ENCODE measurements around the gene C11orf86.
A peak's percentile ranks its signal among the peaks of the same experiment; 100 is the strongest.
"Not testable (repeated sequence)": the region's sequence is repeated elsewhere in the genome, so short reads cannot be mapped to it uniquely, and the experiment has no call there.

C11orf86 gene

DNA sequence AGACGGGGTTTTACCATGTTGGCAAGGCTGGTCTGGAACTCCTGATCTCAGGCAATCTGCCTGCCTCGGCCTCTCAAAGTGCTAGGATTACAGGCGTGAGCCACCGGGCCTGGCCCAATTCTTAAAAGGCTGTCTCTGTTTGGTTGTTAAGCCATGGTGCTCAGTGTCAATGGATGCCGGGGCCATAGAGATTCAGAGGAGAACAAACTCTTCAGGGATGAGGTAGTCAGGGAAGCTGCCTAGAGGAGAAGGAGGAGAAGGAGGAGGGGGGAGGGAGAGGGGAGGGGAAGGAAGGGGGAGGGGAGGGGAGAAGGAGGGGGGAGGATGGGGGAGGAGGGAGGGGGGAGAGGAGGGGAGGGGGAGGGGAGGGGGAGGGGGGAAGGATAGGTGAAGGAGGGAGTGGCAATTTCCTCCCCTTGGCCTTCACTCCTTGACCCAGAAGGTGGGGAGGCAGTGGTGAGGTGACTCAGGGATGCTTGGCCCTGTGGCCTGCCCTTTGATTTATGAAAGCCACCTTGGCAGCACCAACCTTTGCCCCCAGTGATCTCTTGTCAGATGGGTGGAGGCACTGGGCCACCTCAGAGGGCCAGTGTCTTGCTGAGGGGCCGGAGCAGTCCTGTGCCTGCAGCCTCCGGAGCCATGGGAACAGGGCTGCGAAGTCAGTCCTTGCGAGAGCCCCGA lies at the start of gene C11orf86:
Gene C11orf86 (plus strand): TSS at position 581 of the 681 bp plus-strand sequence. CDS start 59 bp downstream, at position 640.
- no peak for DNase-seq

GRCh38 chr11:66929753-66930152 lies 45.4 kb upstream of the C11orf86 start:
- DNase-seq = no peak

- DNase-seq = no peak
These were observed 42.6 kb upstream of the C11orf86 start for GRCh38 chr11:66932543-66932942.

- no peak for DNase-seq
These were observed 41.6 kb upstream of the C11orf86 start for GRCh38 chr11:66933531-66933930.

- DNase-seq = no peak
These were observed 39.9 kb upstream of the C11orf86 start for GRCh38 chr11:66934950-66935779.

DNA sequence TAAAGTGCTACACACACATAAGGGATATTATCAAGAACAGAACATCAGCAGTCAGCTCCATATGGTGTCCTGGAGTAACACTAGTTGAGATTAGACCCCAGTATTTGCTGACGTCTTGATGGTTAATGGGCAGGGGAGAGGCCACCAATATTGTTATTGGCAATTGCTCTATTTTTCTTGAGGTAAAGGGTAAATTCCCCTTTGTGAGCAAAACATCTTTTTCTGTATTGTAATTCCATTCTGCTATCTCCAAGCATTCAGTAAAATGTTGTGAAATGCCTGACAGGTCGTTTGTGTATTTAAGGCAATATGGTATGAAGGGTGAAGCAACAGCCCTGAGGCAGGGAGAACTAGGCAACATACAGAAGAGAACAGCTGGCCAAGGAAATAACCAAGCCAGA lies 38.8 kb upstream of the C11orf86 start:
- no peak for DNase-seq

- DNase-seq = no peak
These were observed 37.8 kb upstream of the C11orf86 start for GRCh38 chr11:66937193-66937733.

GRCh38 chr11:66938582-66939135 lies 36.4 kb upstream of the C11orf86 start:
- DNase-seq = no peak

GRCh38 chr11:66950112-66950535 lies 25.0 kb upstream of the C11orf86 start:
- peak; percentile 17 for DNase-seq

GRCh38 chr11:66951135-66951534 lies 24.0 kb upstream of the C11orf86 start:
- DNase-seq = no peak

DNA sequence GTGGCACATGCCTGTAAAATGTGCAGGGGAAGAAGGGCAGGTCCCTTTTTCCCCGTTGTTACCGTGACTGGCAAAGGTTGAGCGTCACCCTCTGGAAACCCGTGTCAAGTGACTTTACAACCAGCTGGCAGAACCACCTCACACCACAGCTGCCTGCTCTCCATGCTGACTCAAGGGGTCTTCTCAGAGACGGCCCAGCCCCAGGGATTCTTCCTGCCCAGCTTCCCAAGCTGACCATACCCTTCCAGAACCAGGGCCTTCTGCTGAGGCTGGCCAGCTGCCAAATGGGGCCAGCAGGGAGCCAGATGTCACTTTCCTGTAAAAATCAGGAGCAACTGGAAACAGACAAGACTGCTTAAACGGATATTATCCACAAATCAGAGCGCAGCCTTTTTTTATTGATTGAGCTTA lies 23.2 kb upstream of the C11orf86 start:
- peak; percentile 85 for DNase-seq

GRCh38 chr11:66953081-66953833 lies 21.8 kb upstream of the C11orf86 start:
- no peak for DNase-seq

GRCh38 chr11:66956689-66957290 lies 18.3 kb upstream of the C11orf86 start:
- no peak for DNase-seq

GRCh38 chr11:66957971-66958231 lies 17.2 kb upstream of the C11orf86 start:
- peak; percentile 70 for DNase-seq

GRCh38 chr11:66958232-66958955 lies 16.7 kb upstream of the C11orf86 start, which contains the start of gene PC:
Gene PC, minus strand, starts transcription at chr11:66958383. Its CDS starts 86,224 bp downstream, at chr11:66872159.
- DNase-seq = peak; percentile 97

DNA sequence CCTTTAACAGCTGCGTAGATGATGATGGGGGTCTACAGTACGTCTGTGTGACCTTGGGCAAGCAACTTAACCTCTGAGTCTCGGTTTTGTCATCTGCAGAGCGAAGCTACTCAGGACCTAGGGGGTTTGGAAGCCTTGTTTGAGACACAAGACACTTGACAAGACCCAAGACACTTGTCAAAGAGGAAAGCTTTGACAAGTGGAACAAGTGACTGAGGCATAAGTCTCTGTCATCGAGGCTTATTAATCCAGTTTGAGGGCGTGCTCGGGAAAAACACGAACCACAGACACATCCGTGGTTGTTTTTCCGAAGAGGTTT lies 16.2 kb upstream of the C11orf86 start:
- DNase-seq = no peak

DNA sequence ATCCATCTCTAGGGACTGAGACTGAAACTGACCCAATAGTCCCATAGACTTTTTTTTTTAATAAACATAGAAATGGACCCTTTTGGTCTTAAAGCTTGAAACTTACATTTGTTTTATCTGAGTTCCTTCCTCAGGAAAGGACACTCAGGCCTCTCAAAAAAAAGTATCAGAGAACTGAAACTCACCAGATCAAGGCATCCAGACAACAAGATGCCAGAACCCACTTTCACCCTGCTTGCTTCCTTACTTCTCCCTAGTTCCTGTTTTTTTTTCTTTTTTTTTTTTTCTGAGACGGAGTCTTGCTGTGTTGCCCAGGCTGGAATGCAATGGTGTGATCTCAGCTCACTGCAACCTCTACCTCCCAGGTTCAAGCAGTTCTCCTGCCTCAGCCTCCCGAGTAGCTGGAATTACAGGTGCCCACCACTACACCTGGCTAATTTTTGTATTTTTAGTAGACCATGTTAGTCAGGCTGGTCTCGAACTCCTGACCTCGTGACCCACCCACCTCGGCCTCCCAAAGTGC lies 13.4 kb upstream of the C11orf86 start:
- DNase-seq = not testable (repeated sequence)

DNA sequence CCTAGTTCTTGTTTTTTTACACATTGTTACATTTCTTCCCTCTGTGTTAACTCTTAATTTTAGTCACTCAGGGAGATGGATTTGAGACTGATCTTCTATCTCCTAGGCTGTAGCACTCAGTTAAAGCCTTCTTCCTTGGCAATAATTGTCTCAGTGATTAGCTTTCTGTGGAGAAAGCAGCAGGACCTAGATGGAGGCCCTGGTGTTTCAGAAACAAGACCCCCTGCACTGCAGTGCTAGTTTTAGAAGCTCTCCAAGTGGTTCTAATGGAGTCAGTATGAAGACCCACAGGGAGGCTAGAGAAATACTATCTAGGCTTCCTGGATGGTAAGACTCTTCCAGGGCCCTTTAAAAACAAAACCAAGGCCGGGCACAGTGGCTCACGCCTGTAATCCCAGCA lies 12.9 kb upstream of the C11orf86 start:
- no peak for DNase-seq

DNA sequence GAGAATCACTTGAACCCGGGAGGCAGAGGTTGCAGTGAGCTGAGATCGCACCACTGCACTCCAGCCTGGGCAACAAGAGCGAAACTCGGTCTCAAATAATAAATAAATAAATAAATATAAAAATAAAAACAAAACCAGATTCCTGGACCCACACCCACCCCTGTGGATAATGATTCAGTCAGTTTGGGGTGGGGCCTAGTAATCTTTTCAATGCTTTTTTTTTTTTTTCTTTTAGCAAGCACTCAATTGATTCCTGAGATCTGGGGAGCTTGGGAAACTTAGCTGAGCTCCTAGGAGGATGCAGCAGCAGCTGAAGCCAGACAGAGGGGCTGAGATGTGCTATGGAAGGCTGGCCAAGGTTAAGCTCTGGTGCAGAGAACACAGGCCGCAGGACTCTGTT lies 12.3 kb upstream of the C11orf86 start:
- no peak for DNase-seq

DNA sequence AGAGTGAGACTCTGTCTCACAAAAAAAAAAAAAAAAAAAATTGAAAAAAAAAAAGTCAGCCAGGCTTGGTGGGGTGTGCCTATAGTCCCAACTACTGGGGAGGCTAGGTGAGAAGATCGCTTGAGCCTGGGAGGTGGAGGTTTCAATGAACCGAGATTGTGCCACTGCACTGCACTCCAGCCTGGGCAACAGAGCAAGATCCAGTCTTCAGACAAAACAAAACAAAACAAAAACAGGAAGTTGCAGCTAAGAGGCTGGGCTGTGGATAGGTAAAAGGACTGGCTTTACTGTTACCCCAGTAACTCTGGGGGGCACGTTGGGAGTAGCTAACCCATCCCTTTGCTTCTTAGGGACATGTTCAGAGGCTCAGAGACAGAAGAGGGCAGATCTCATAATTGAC lies 10.6 kb upstream of the C11orf86 start:
- DNase-seq = no peak

DNA sequence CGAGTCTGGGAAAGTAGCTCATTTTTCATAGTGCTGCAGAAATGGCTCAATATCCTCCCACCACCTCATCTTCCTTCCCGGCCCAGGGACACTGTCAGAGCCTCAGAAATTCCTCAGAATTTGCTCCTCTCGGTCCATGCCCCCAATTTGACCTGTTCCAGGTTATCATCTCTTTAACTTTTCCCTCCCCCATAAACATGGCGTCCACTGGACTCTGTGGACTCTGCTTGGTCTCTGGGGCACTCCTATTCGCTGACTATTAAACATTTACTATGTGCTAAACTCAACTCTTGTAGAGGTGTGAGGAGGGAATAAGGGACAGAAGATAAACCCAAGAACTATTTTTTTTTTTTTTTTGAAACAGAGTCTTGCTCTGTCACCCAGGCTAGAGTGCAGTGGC lies 8.8 kb upstream of the C11orf86 start:
- DNase-seq = no peak
